HG03135 (cell line): Measurements from ENCODE around the gene AGPAT3.
A peak's percentile ranks its signal among the peaks of the same experiment; 100 is the strongest.

Source experiments
- ATAC-seq: cut with Tn5 transposase; IDR thresholded peaks from one replicate; pipeline ENCODE4 v1.9.1; 2021; ENCODE audit warnings: mild to moderate bottlenecking, moderate library complexity; ENCODE audit not compliant: unreplicated experiment

Gene AGPAT3

DNA sequence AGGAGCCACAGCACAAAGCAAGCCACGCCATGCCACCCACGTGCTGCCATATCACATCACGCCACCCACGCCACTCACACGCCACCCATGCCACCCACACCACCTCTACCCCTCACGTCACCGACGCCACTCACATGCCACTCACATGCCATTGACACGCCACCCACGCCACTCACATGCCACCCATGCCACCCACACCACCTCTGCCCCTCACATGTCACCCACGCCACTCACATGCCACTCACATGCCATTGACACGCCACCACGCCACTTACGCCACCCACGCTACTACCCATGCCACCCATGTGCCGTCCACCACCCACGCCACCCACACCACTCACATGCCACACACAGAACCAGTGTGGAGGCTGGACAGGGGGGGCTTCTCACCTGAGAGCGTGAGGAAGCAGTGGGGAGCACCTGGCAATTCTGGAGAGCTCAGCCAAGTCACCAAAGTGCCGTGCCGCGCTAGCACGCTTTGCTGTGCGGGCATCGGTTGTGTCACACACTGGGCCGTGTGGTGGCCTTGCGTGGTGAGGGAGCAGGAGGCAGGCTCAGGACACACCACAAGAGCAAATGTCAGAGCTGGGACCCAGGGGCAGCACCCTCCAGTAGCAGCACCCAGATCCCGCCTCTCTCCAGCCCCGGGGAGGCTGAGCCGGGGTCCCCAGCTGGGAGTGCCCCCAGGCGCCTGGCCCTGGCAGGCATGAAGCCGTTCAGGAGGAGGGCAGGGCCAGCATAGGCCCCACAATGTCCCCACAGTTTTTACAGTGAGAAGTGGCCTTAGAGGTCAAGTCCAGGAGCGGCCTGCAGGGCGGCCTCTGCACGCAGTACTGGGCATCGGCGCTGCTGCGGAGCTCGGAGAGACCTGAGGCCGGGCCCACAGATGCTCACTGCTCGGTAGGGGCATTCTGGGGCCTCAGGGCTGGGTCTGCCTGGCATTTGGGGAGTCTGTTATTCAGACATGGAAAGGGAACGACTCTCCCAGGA lies 70.0 kb downstream of the AGPAT3 start:
- ATAC-seq = no peak

DNA sequence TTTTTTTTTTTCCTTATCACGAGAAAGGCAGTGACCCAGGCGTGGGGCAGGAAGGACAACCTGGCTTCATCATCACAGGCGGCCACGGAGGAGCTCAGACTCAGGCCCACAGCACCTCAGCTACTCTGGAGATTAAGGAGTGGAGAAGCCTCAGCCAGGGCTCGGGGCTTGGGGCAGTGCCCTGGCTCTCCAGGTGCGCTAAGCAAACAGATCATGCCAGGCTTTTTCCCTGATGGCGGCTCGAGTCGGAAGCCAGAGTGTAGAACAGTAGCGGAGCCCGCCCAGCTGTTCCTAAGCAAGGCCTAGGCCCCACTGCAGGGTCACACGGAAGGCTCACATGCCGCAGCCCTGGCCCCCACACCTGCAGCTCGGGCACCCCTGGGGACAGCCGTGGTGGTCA lies 70.7 kb downstream of the AGPAT3 start:
- no peak for ATAC-seq

DNA sequence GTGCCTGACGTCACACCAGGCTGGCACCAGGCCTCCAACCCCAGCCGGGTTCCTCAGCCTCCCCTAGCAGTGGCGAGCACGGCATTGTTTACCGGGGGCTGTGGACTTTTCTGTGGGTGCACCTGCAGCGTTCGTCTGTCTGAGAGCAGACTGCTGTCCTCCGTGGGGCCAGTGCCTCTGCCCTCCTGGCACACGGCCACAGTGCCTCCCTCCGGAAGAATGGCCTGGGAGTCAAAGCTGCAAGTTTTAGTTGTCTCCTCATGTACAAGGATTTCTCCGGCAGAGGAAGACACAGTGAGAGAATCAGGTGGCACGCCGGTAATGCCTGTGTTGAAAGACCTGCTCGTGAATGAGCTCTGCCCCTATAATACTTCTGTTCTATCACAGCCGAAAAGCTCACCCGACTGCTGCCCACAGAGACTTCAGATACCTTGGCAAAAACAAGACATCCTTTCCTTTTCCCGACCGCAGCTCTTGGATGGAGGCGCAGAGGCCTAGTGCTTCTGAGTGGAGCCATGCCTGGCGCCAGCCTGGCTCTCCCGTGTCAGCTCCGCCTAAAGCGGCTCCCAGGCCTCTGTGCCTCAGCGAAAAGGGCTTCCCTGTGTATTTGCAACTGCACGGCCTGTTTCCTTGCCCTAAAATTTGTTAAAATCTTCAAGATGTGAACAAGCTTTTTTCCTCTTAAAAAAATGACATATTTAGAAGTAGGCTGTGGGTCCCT lies 71.4 kb downstream of the AGPAT3 start:
- ATAC-seq = no peak

DNA sequence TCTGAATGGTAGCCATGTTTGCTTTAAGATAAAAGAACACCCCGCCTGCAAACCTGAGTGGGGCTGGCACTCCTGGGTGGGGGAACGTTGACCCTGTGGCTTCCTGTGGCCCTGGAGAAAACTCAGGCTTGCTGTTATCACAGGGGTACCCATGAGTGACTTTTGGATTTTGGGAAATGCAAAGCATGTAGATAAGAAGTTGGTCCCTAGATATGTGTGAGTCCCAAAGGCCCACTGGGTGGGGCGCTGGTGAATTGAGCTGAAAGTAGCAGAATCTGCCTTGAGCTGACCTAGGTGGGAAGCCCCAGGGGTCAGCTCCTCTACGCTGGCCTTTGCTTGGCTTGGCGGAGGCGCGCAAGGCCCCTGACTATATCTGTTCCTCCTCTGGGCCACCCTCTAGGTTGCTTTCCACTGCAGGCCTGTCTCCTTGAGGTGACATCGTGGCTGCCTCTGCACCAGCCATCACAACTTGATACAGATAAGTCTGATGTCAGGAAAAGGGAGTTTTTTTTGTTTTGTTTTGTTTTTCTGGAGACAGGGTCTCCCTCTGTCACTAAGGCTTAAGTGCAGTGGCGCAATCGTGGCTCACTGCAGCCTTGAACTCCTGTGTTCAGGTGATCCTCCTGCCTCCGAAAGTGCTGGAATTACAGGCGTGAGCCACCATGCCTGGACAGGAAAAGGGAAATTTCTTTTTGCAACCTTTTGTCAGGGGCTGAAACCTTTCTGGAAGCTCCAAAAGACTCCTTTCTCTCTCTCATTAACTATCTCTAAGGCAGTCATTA lies 72.2 kb downstream of the AGPAT3 start:
- ATAC-seq = no peak

DNA sequence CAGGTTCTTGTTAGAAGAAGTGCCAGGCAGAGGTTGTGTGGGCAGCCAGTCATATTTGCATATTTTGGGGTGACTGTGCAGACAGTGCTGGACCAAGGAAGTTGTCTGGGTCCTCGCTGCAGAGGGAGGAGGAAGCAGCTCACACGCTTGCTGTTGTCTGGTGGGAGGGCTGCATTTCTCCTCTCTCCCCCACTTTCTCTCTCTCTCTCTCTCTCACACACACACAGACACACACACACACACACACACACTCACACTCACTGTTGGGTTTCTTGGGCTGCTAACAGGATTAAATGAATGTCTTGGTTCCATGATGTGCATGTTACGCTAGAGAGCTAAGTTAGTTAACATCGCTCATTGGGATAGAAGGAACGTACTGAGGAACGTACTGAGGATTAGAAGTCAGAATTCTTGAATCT lies 72.9 kb downstream of the AGPAT3 start:
- no peak for ATAC-seq

DNA sequence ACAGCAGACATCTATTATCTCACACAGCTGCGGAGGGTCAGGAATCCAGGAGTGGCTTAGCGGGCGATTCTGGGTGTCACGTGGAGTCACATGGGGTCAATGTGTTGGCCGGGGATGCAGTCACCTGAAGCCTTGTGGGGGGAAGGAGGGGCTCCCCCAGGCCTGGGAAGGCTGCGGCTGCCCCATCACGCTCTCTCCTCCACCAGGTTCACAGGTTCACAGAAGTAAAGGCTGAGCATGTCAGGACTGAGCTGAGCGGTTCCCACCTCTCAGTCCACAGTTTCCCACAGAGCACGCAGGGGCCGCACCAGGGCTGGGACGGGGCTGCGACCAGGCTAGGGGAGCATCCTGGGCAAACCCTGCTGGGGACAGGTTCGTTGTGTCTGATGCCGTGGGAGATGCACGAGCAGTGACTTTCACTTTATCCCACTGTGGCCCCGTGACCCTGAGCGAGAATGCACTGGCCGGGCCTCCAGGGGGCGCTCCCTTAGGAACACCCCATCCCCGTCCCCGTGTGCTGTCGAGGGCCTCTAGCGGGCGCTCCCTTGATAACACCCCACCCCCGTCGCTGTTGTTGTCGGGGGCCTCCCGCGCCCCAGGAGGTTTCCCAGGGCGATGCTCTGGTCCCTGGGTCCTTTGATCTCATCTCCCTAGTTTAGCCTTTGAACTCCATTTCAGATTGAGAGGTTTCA lies 73.9 kb downstream of the AGPAT3 start:
- ATAC-seq = peak; percentile 79

DNA sequence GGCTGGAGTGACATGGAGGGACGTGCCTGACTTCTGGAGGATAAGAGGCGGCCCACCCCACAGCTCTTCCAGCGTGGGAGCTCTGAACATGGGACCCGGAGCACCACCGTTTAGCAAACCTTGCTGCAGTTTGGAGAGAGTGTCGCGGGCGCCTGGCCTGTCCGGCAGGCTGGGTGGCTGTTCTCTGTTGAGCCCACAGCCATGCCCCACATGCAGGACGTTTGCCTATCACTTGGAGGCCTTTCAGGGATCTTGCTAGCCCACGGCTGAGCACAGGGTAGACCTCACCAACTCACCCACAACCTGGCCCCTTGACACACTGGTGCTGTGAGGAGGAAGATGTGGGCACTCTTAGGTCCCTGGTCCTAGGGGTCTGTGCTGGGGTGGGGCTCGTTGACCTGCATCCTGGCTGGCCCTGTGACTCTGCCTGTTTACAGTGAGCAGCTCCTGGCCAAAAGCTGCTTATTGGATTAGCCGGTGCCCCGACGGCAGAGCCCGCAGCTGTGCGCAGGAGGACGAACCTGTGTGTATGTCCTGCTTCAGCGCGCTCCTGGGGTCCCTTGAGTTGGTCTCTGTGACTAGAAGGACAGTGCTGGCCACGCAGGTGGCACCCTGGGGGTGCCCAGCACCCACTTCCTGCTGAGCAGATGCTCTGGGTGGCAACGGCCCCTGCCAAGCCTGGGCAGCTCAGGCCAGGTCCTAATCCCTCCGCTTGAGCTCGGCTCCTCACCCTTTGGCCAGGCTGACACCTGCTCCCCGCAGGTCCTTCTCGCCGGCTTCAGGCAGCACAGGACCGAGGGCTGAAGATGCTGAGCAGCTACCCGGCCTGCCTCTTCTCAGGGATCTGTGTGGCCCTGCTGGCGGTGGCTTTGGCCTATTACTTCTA lies 74.7 kb downstream of the AGPAT3 start:
- no peak for ATAC-seq

DNA sequence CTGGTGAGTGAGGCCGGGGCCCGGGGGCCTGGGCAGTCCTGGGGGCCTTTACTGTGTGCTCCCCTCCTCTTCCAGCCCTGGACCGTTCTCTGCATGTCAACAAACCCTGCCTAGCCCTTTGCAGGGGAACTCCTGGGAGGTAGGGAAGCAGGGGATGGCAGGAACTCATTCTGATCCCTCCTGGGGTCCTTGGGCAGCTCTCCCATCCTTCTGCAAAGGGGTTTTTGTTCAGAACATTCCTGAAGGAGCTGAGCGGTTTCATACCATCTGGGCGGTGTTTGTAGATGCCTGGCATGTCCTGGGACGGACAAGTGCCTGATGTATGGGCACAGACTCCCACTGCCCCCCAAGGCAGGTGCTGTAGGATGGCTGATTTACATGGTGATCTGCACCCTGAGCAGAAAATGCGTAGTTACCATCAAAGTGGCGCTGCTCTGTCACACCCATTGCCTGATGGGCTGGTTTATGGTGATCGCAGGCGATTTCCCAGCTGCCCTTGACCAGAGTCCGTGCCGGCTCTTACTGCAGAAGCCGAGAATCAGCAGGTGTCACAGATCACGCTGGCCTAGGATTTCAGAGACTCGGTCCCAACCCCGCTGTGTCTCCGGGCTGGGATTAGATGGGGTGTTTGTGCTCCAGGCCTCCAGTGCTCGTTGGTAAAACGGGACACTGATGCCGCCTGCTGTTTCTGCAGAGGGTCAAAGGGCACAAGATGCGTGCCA lies 75.5 kb downstream of the AGPAT3 start:
- ATAC-seq = no peak

DNA sequence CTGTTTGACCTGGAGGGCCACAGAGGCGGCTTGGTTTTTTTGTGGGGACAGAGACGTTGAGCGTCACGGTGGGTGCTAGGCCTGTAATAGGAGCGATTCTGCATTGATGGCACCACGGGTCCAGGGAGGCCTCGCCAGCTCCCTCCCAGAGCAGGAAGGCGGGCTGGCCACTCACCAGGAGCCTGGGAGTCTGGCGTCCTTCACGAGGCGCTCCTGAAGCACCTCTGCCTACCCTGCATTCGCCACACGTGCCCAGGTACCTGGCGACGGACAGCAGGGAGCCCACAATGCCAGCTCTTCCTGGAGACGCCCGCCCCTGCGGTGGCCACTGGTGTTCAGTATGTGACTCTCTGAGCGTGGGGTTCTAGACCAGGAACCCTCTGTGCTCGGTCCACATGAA lies 77.2 kb downstream of the AGPAT3 start:
- ATAC-seq = no peak

DNA sequence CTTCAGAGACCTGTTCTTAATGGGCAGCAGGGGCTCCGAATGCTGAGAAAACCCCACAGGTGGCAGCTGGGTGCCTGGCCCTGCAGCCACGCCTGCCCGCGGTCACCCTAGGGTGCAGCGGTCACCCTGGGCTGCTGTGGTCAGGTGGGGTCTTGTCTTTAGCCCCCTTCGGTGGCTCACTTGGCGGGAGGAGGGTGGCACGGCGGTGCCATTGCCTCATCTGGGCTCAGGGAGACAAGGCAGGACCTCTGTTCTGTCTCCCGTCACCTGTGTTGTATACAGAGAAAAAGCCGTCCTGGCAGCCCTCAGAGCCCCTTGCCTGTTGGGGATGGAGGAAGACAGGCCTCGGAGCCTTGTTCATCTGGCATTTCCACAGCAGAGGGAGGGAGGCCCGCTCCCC lies 77.6 kb downstream of the AGPAT3 start:
- ATAC-seq = no peak

DNA sequence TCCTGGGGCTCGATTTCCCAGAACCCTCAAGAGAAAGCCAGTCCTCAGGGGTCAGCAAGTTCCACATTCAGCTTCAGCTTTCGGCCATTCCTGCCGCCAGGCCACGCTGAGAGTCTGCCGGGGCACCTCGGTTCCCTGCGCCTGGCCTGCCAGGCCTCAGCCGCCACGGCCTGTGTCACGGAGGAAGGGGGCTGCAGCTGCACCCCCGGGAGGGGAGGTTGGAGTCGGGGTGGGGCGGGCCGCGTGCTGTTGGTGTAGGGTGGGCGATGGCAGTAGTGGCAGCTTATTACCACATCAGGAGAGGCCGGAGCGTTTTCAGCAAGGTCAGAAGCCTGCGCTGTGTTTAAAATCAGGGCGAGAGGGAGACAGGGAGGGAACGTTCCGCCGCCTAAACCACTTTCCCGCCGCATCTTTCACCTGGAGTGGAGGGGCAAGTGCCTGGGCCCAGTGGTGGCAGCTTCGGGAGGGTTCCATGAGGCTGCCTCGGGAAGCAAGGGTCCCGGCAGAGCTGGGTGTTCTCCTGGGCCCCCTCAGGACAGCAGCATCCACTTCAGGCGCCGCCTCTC lies 78.6 kb downstream of the AGPAT3 start:
- ATAC-seq = no peak

DNA sequence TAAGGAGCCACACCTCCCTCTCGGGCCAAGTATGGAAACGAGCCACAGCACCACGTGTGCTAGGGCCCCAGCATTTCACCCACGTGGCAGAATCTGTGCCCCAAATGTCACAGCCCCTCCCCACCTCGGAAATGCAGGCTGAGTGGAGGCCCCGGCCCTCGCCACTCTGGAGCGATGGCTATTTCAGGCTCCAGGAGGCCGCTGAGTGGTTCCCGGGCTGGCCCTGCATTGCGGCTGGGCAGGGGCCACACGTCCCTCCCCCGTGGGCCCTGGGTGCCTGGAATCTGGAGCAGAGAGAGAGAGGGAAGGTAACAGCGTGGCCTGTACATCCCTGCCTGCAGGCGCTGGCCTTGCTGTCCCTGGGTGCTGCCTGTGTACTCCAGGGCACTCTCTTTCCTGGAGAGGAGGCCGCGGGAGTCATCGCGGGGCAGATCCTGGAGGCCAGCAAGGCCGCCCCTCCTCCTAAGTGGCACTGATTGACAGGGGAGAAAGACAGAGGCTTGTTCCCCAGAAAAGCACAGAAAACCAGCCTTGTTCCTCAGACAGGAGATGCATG lies 79.1 kb downstream of the AGPAT3 start:
- no peak for ATAC-seq

DNA sequence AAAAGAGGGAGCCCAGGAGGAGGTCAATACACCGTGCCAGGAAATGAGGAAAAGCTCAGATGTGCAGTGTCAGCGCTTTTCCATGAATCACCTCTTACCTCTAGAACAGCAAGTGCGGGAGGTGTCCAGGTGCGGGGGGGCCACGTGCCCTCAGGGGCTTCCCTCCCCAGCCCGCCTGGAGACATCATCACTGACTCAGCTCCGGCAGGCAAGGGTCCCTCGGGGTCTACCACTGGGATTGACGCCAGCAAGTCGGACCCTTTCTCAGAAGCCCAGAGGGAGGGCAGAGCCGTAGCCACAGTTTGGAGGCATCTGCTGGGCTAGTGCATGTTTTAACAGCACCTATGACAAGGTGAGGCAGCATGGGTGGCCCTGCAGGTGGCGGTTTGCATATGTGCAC lies 79.7 kb downstream of the AGPAT3 start:
- no peak for ATAC-seq

DNA sequence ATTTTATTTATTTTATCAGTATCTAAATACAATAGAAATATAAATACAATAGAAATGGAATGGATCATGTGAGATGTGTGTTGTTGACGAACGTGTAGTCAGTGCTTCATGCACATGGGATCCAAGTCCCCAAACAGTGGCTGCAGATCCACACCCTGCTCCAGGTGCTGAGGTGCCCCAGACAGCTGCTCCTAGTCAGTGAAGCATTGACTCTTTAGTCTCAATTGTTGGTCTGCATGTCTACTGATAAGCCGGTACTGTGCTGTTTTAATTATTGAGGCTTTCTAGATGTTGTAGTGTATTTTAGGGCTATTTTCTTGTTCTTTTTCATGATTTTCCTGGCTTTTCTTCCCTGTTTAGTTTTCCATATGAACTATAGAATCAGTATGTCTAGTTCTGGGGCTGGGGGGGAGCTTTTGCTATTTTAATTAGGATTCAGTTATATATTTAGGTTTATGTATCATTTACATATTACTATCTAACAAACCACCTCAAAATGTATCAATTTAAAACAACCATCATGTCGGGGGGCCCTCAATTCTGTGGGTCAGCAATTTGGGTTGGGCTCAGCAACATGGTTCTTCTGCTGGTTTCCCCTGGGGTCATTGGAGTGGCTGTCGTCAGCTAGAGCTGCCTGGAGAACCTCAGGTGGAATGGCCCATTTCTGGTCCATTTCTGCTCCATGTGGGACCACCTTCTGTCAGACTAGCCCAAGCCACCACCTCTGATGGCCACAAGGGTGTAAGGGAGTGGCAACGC lies 83.9 kb downstream of the AGPAT3 start:
- no peak for ATAC-seq

DNA sequence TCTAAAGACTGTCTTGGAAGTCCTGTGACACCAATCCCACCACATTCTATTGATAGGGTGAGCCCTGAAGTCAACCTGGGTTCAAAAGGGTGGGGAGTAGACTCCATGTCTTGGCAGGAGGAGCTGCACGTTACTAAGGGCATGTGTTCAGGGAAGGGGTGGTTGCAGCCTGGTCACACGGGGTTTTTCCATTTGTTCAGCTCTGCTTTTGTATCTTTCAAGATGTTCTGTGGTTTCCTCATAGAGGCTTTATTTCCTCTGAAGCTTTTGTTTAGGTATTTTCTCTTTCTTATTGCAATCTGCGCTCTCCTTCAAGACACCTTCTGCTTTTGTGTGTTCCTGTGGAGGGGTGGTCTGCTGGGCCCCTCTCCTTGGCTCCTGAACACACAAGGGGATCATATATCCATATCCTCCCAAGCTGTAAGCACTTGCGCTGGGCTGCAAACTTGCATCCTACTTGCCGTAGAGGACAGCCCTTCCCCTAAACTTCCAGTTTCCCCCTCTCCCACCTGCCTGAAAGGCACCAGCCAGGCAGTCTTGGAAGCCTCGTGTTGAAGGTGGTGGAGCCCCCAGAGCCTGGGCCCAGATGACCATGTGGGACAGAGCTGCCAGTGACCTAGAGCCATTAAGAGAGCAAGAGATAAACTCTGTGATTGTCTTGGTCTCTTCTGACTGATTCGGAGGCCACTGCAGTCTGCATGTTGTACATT lies 84.6 kb downstream of the AGPAT3 start:
- ATAC-seq = no peak

DNA sequence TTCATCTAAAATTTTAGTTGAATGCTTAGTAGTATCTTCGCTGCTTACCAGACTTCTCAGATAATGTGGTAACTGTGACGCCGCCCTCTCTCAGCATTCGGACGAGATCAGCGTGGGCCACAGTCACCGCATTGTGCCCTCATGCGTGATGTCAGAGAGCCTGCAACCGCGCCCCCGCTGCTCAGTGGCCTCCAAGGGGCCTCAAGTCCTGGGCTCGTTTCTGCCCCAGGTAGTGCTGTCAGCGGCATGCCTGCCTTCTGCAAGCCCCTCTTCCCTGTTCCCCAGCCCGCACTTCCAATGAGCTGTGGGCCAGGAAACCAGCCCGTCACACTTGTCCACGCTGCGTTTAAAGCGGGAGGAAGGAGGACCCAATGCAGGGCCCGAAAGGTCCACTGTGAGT lies 85.5 kb downstream of the AGPAT3 start:
- ATAC-seq = no peak

DNA sequence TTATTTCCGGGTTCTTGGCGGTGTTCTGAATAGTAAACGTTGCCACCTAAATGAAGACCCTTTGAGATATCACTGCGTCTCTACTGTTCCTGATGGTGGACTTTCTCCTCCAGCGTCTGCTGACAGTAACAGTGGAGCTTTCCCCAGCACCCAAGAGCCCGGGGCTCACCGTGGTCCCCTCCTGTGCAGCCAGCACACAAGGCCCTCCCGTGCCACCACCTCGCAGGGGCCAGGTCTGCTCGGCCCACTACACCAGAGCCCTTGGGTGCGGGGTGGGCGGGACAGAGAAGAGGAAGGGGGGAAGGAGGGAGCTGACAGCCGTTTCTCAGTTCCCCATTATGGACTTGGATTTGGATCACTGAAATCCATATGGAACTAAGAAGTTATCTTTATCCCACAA lies 85.9 kb downstream of the AGPAT3 start:
- no peak for ATAC-seq
